Stimulated activated naive CD4-positive, alpha-beta T cell (primary cell): ENCODE measurements around the gene IL15.
"Not testable (repeated sequence)": the region's sequence is repeated elsewhere in the genome, so short reads cannot be mapped to it uniquely, and the experiment has no call there.

ENCODE experiments used
- DNase-seq, 6 experiments: peaks; one replicate each; lab custom pipeline; 2025; lab: John Stamatoyannopoulos, UW

IL15 gene

GRCh38 chr4:141636082-141636770, at the start of gene IL15:
IL15 (plus strand) TSS chr4:141636583; CDS start chr4:141719465, 82,882 bp downstream.
- DNase-seq = peak; percentile 7 to 28 (median 13)

- DNase-seq = no peak
These were observed 48.5 kb upstream of the IL15 start for GRCh38 chr4:141587897-141588296.

- no peak for DNase-seq
These were observed 40.9 kb upstream of the IL15 start for GRCh38 chr4:141595531-141595930.

- DNase-seq = no peak
These were observed 36.5 kb upstream of the IL15 start for GRCh38 chr4:141599853-141600252.

GRCh38 chr4:141604683-141605082, 31.7 kb upstream of the IL15 start:
- DNase-seq = not testable (repeated sequence)

GRCh38 chr4:141605425-141605856, 30.9 kb upstream of the IL15 start:
- no peak for DNase-seq

- DNase-seq = no peak
These were observed 27.1 kb upstream of the IL15 start for GRCh38 chr4:141609243-141609642.

- no peak for DNase-seq
These were observed 26.0 kb upstream of the IL15 start for GRCh38 chr4:141610365-141610764.

- no peak for DNase-seq
These were observed 21.4 kb upstream of the IL15 start for GRCh38 chr4:141614878-141615586.

- not testable (repeated sequence) for DNase-seq
These were observed 20.8 kb upstream of the IL15 start for GRCh38 chr4:141615587-141615918.

GRCh38 chr4:141620715-141621114, 15.7 kb upstream of the IL15 start:
- no peak for DNase-seq

GRCh38 chr4:141625023-141625422, 11.4 kb upstream of the IL15 start:
- no peak for DNase-seq

GRCh38 chr4:141630854-141631253, 5.5 kb upstream of the IL15 start:
- no peak for DNase-seq

GRCh38 chr4:141635736-141636081, 674 bp upstream of the IL15 start:
- DNase-seq = peak in 1 of 6 experiments; percentile 14

GRCh38 chr4:141636771-141637460, 533 bp downstream of the IL15 start:
- DNase-seq = peak in 1 of 6 experiments; percentile 14

GRCh38 chr4:141637565-141637964, 1.2 kb downstream of the IL15 start:
- DNase-seq = no peak

GRCh38 chr4:141638230-141638629, 1.8 kb downstream of the IL15 start:
- DNase-seq = no peak

GRCh38 chr4:141640696-141641095, 4.3 kb downstream of the IL15 start:
- DNase-seq = no peak

GRCh38 chr4:141642063-141642462, 5.7 kb downstream of the IL15 start:
- no peak for DNase-seq

- DNase-seq = no peak
These were observed 6.3 kb downstream of the IL15 start for GRCh38 chr4:141642711-141643110.

GRCh38 chr4:141643557-141643956, 7.2 kb downstream of the IL15 start:
- DNase-seq = no peak

GRCh38 chr4:141645611-141646340, 9.4 kb downstream of the IL15 start:
- no peak for DNase-seq
